ENCODE measurements around the gene SMYD4. TPM values are rescaled to one million over a fixed set of nuclear protein-coding genes. Genes with fewer than 3 reads are reported as not detected.
"Not testable (repeated sequence)": the region's sequence is repeated elsewhere in the genome, so short reads cannot be mapped to it uniquely, and the experiment has no call there.

The SMYD4 gene
- total RNA-seq, 2 experiments from 2014 or later: 22.2 to 22.7 TPM

GRCh38 chr17:1813088-1813487, 16.6 kb downstream of the SMYD4 start:
- Mint-ChIP-seq H3K27me3 (no peaks in the 10 kb centered on the region), H3K4me1 (ENCODE audit: low read depth) (peaks cover 1% of the 10 kb centered on the region), H3K36me3 (ENCODE audit: low read depth) (peaks cover 2% of the 10 kb centered on the region), H3K27ac (no peak overlapping the region), H3K4me3 (no peak overlapping the region), H3K9me3 (no peaks in the 10 kb centered on the region)
- intact Hi-C loops (cut with micrococcal nuclease): no loop called here
- no peak for ATAC-seq
- ChIA-PET CTCF (interaction anchor here (1.2 kb wide), 1 partner anchor 10 kb away, joined by 3 read pairs; no protein-coding TSS in a partner anchor), POLR2A (interaction anchor here (1.6 kb wide), 1 partner anchor 47 kb away, joined by 5 read pairs; no protein-coding TSS in a partner anchor)
- DNase-seq: no peak
- TF ChIP-seq, protein P1, sequence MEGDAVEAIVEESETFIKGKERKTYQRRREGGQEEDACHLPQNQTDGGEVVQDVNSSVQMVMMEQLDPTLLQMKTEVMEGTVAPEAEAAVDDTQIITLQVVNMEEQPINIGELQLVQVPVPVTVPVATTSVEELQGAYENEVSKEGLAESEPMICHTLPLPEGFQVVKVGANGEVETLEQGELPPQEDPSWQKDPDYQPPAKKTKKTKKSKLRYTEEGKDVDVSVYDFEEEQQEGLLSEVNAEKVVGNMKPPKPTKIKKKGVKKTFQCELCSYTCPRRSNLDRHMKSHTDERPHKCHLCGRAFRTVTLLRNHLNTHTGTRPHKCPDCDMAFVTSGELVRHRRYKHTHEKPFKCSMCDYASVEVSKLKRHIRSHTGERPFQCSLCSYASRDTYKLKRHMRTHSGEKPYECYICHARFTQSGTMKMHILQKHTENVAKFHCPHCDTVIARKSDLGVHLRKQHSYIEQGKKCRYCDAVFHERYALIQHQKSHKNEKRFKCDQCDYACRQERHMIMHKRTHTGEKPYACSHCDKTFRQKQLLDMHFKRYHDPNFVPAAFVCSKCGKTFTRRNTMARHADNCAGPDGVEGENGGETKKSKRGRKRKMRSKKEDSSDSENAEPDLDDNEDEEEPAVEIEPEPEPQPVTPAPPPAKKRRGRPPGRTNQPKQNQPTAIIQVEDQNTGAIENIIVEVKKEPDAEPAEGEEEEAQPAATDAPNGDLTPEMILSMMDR (IDR thresholded peaks at IDR 0.05): no peak

DNA sequence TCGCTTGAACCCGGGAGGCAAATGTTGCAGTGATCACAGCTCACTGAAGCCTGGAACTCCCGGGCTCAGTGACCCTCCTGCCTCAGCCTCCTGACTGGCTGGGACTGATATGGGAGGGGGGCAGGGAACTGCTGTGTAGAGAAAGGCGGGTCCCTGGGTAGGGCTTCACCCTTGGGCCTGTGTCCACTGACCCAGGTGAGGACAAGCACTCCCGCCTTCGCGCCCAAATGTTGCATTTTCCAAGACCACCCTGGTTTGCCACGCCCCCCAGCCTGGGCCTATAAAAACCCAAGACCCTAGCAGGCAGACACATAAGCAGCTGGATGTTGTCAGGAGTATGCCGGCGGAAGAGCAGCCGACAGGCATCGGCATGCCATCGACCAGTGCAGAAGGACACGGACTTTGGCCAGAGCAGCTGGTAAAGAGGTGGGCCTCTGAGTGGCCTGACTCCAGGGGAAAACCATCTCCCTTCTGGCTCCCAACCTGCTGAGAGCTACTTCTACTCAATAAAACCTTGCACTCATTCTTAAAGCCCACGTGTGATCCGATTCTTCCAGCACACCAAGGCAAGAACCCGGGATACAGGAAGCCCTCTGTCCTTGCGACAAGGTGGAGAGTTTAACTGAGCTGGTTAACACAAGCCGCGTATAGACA, 19.1 kb downstream of the SMYD4 start:
- no peaks in the 10 kb centered on the region for H3K9me3 Mint-ChIP-seq
- intact Hi-C loops (cut with micrococcal nuclease): no loop called here

DNA sequence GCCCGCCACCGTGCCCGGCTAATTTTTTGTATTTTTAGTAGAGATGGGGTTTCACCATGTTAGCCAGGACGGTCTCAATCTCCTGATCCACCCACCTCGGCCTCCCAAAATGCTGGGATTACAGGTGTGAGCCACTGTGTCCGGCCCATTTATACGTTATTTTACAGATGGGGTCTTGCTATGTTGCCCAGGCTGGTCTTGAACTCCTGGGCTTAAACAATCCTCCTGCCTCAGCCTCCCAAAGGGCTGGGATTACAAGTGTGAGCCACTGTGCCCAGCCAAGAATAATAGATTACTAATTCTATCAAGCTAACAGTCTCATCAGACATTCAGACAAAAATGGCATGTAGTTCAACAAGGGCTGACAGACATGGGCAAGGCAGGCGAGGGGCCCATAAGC, 19.9 kb downstream of the SMYD4 start:
- intact Hi-C loops (cut with micrococcal nuclease); H3K36me3 Mint-ChIP-seq (ENCODE audit: low read depth); H3K9me3 Mint-ChIP-seq; POLR2A ChIA-PET; H3K27ac Mint-ChIP-seq; H3K4me1 Mint-ChIP-seq (ENCODE audit: low read depth); H3K4me3 Mint-ChIP-seq; H3K27me3 Mint-ChIP-seq; ATAC-seq; DNase-seq: not testable (repeated sequence)
- CTCF ChIA-PET: interaction anchor here (0.7 kb wide), 1 partner anchor 31 kb away, joined by 3 read pairs; no protein-coding TSS in a partner anchor

More for the DNA sequence above, 19.1 kb downstream of the SMYD4 start:
- ChIA-PET POLR2A (no interaction called here), CTCF (no interaction called here)
- ATAC-seq (no peak), DNase-seq (no peak)
- Mint-ChIP-seq H3K4me1 (ENCODE audit: low read depth) (no peaks in the 10 kb centered on the region), H3K27ac (no peak overlapping the region), H3K4me3 (no peak overlapping the region), H3K27me3 (no peaks in the 10 kb centered on the region), H3K36me3 (ENCODE audit: low read depth) (peaks cover 4% of the 10 kb centered on the region)
- TF ChIP-seq, protein P1 (IDR thresholded peaks at IDR 0.05): no peak

GRCh38 chr17:1808644-1809043, 21.1 kb downstream of the SMYD4 start:
- ATAC-seq: no peak
- Mint-ChIP-seq H3K27ac (no peak overlapping the region), H3K4me3 (no peak overlapping the region), H3K36me3 (ENCODE audit: low read depth) (peaks cover 8% of the 10 kb centered on the region), H3K27me3 (no peaks in the 10 kb centered on the region), H3K4me1 (ENCODE audit: low read depth) (no peaks in the 10 kb centered on the region), H3K9me3 (no peaks in the 10 kb centered on the region)
- POLR2A ChIA-PET: no interaction called here
- TF ChIP-seq, protein P1 (IDR thresholded peaks at IDR 0.05): no peak
- CTCF ChIA-PET: interaction anchor here (0.9 kb wide), 1 partner anchor 37 kb away, joined by 3 read pairs; no protein-coding TSS in a partner anchor
- DNase-seq: no peak
- intact Hi-C loops (cut with micrococcal nuclease): no loop called here

DNA sequence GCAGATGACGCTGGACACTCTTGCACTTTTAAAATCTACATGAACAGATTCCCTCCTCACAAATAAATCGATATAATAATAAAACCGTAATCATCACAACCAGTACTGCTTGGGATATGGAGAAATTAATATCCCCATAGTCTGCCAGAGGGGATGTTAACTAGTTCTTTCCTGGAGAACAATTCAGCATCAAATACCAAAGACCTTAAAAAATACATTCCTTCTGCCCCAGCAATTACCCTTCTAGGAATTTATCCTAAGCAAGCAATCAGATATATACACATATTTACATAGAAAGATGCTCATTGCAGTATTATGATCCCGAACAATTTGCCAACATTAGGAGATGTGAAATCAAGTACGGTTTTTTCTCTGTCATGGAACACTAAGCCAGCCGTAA, 21.8 kb downstream of the SMYD4 start:
- Mint-ChIP-seq H3K4me3 (no peak overlapping the region), H3K36me3 (ENCODE audit: low read depth) (peaks cover 13% of the 10 kb centered on the region), H3K9me3 (no peaks in the 10 kb centered on the region), H3K4me1 (ENCODE audit: low read depth) (no peaks in the 10 kb centered on the region), H3K27ac (no peak overlapping the region), H3K27me3 (no peaks in the 10 kb centered on the region)
- no peak for ATAC-seq
- ChIA-PET CTCF (no interaction called here), POLR2A (no interaction called here)
- TF ChIP-seq, protein P1 (IDR thresholded peaks at IDR 0.05): no peak
- intact Hi-C loops (cut with micrococcal nuclease): no loop called here
- DNase-seq: no peak

Data from activated CD8-positive, alpha-beta T cell treated with anti-CD3 and anti-CD28 coated beads for 36 hours (primary cell).